Left colon (tissue), 2 donors: ENCODE data around the gene LRRC4. TPM values are rescaled to one million over a fixed set of nuclear protein-coding genes. Genes with fewer than 3 reads are reported as not detected.
A peak's percentile ranks its signal among the peaks of the same experiment; 100 is the strongest.

Experiments
- ATAC-seq: fragments of 200-7000 bp; cut with Tn5 transposase; one replicate; pipeline ENCODE4 v1.9.1; 2020; ENCODE audit warnings: mild to moderate bottlenecking, moderate library complexity
- DNase-seq, 2 donors: peaks; one replicate each; pipeline ENCODE4 v3.0.0-alpha.2; 2020
- intact Hi-C, 2 donors: fragments of 100-400 bp; cut with DNase I in 1 of 2; cut with micrococcal nuclease in 1 of 2; formaldehyde crosslinking; loops; one replicate each; pipeline versions ENCODE4 v1.11.2 to v1.14.0; 2022; cut with DNase I, micrococcal nuclease
- total RNA-seq, 2 donors: library from RNA; stranded (reverse); fragmentation: NEBNext Ultra II Directional; extraction: Animal tissue kit (Norgen Biotek cat#: 25700); gene quantifications; one replicate each; pipeline ENCODE4 v1.2.1, GENCODE V29; 2021
- donor health status: DM: no; HTN: no; CAD: no.
- donor health status: DM: yes; HTN: yes; CAD: no.

Gene LRRC4
- total RNA-seq, 2 donors from 2014 or later: 0.24 to 4.5 TPM

DNA sequence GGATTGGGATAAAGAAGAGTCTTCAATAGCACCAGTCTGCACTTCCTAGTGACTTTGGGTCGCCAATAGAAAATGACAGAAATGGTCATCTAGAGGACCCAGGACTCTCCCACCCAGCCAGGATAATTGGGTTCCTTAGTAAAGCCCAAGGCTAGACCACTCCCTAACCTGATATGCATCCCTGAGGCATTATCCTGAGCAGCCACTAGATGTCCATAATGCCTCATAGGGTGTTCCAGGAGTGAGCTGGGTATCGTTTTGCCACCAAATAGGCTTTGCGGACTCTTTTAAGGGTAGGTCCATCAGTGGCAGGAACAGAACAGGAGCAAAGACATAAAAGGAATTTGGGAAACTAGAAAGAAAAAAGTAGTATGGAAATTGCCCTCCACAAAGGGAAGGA, 4.5 kb upstream of the LRRC4 start:
- intact Hi-C loops: no loop called here
- no peak for DNase-seq
- peak; percentile 38 for ATAC-seq

DNA sequence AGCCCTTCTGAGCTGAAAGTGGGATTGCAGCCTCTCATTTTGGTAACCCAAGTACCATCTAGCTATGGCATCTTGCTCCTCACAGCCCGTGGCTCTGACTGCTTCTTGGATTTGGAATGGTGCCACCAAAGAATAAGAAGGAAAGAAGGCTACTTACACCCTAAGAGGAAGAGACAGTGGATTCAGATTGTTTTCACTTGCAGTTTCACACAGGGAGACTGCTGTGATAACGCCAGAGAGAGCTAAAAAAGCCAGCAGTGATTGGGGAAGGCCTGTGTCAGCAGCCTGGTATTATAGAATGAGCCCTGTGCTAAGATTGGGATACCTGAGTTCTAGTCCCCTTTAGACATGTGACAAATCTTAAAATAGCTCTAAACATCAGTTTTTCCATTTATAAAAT, 3.6 kb upstream of the LRRC4 start:
- DNase-seq: no peak
- intact Hi-C loops: no loop called here

GRCh38 chr7:128033246-128033645, 2.0 kb upstream of the LRRC4 start:
- no peak for ATAC-seq
- intact Hi-C loops: no loop called here
- DNase-seq: no peak

More for the DNA sequence above, 3.6 kb upstream of the LRRC4 start:
- no peak for ATAC-seq

DNA sequence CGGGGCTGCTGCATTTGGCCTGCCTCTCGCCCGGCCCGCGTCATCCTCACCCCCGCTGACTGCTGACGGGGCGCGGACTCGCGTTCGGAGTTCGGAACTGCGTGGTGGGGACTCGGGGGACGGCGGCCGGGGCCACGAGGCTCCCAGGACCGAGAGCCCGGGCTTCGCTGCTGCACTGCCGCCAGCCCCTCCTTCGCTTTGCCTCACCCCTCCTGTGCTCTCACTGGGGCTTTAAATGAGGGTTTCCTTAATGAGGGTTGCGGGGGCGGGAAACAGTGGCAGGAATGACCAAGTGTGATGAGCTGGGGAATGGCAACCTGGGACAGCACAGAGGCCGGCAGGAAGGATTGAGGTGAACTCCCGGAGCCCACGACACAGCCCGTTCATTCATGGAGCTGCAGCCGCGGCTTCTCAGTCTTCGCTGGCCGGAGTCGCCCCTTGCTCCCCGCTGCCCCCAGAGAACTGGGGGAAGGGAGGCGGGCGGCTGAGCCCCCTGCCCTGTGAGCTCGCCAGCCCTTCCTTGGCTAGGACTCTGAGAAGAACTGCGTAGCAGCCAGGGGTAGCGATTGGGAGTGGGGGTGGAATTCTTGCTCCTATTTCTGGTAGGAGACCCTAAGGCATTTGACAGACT, 1.5 kb upstream of the LRRC4 start:
- DNase-seq (peak in 1 of 2 donors; percentile 18), ATAC-seq (no peak)
- intact Hi-C loops: no loop called here

DNA sequence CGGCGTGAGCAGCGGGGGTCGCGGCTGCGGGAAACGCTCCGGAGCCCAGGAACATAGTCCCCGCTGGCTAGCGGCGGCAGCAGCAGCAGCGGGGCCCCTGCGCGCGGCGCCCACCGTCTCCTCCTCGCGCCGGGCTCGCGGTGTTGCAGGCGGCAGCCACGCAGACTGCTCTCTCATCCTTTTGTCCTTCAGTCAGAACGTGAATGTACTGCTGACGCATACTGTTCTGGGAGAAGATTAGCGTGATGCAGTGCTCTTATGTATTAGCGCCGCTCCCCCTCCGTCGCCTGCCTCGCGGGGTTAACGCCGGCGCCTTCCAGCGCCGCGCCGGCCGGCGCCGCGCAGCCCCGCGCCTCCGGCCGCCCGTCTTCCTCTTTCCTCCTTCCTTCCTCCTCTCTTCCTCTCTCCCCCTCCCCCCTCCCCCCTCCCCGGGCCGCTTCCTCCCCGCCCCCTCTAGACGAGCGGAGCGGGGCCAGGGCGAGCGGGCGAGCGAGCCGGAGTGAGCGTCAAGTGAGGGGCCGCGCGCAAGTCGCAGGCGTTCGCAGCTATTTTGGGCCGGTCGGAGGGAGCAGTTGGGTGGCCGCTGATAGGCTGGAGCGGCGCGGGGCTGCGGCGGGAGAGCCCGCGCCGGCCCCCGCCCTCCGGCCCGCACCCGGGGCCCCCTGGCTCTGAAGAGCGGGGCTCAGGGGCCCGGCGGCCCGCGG, 816 bp upstream of the LRRC4 start:
- intact Hi-C loops: no loop called here
- DNase-seq: peak in 1 of 2 donors; percentile 46
- peak; percentile 51 for ATAC-seq

DNA sequence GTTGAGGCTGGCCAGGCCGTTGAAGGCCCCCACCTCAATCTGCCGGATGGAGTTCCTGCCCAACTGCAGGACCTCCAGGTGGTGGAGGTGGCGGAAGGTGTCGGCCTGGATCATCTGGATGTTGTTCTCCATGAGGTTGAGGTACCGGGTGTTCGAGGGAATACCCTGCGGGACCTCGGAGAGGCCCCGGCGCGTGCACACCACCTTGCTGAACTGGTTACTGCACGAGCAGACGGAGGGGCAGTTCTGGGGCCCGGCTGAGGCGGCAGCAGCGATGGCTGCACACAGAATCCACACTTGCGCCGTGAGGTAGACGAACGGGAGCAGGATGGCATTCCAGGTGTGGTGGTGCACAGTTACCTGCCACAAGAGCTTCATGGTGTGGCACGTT, 979 bp downstream of the LRRC4 start:
- no peak for DNase-seq
- ATAC-seq: no peak
- intact Hi-C loops: no loop called here

DNA sequence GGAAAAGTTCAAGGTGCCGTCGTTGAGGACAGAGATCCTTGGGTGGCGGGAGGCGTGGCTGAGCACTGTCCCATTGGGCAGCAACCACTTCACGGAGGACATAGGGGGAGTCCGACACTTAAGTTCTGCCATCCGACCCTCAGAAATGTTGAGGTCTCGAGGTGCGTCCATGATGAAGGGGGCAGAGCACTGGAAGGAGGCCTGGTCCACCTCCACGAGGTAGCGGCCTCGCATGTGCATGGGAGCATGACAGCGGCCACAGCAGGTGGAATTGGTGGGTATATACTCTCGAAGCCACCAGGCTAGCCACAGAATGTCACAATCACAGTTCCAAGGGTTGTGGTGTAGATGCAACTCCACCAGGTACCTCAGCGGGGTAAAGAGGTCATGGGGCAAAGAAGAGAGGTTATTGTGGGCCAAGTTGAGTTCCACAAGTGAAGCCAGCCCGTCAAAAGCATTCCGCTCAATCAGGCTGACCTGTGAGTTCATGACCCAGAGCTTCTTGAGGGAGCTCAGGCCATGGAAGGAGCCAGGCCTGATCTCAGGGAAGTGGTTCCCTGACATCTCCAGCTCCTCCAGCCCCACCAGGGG, 1.7 kb downstream of the LRRC4 start:
- intact Hi-C loops: no loop called here
- DNase-seq (no peak), ATAC-seq (no peak)

- intact Hi-C loops: no loop called here
- ATAC-seq: peak; percentile 80
- peak; percentile 45 to 49 for DNase-seq
Observed at GRCh38 chr7:128027485-128027980, 3.7 kb downstream of the LRRC4 start.

DNA sequence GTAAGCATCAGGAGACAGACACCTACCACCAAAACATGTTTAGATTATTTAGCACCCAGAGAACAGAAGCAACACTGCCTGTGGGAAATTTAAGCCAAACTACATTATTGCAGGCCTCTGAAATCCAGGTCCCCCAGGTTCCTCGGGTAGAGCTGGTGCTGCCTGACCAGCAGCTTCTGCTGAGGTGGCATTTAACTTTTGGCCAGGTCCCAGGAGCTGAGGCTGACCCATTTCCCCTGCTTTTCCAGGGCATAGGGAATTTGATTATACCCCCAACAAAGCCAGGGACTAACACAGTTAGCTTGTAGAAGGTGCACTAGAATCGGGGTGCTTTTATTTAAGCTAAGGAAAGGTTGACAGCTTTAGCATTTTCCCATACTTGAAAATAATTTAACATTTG, 4.7 kb downstream of the LRRC4 start:
- no peak for ATAC-seq
- intact Hi-C loops: no loop called here
- DNase-seq: no peak

GRCh38 chr7:128025819-128026218, 5.4 kb downstream of the LRRC4 start:
- no peak for ATAC-seq
- intact Hi-C loops: no loop called here

GRCh38 chr7:128025380-128025779, 5.9 kb downstream of the LRRC4 start:
- ATAC-seq (peak; percentile 34), DNase-seq (no peak)
- intact Hi-C loops: no loop called here

More at GRCh38 chr7:128025819-128026218, 5.4 kb downstream of the LRRC4 start:
- DNase-seq: no peak

DNA sequence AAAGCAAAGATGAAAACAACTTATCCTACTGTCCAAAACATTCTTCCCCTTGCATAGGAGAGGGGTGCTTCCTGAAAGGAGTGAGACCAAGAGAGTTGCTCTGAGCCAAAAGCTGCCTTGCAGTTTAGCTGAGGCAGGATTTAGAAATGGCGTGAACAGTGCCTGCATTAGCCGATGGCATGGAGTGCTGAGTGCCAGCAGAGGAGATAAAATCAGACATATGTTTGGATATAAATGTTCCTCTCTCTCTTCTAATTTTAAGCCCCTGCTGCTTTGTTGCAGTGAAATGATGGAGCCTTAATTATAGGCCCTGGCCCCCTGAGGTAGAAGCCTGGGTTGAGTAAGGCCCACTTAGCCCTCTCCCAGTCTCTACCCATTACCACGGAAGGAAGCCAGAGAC, 7.1 kb downstream of the LRRC4 start:
- no peak for DNase-seq
- ATAC-seq: no peak
- intact Hi-C loops: no loop called here

DNA sequence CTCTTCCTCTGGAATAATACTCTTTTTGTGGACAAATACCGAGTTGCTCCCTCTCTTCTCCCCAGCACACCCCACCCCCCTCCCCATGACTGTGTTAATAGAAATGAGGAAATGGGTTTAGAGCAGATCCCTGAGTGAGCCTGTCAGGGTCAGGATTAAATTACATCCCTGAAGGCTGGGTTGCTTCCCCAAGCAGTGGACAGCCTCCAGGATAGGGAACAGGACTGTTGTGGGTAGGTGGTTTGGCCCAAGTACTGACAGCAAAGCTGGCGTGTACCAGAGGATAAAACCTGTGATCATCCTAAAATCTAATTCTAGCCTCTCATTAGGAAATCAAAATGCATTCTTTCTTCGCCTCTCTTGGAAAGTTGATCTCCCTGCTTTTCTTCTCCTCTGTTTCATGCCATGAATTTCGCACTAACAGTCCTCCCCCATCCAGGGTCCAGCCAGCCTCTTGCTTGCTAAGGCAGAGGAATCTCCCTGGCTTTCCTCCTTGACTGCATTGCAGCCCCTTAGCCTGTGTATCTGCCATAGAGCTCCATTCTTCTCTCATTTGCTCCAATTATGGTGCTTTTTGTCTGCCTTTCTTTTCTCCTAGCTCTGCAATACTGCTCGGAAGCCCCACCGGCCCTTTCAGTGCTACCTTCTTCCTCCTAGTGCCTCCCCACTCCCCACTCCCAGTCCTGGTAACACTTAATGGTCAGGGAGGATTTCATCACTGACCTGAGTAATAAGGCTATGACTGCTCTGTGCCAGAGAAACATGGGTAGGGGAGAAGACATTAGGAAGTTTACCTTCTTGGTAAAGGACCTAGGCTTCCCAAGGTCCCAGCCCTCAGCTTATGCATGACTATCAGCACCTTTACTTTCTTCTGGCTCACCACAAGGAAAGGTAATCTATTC, 8.4 kb downstream of the LRRC4 start:
- no peak for ATAC-seq
- intact Hi-C loops: no loop called here

DNA sequence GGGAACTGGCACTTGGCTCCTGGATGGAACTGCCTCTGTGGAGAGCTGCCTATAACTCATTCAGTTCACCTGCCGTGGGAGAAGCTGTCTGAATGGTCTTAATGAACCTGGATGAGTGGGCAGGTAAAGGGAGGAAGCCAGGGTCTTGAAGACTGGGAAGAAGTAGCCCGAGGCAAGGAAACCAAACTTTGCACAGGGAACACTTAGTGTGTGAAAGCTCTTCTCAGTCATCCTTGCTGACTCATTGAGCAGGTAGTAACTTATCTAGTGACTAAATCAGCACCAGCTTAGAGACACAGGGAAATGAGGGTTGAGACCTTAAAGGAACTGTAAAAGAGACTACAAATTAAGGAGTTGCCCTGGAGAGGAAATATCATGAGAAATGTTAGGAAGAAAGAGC, 9.9 kb downstream of the LRRC4 start:
- intact Hi-C loops: no loop called here
- DNase-seq (no peak), ATAC-seq (no peak)

More for the DNA sequence above, 8.4 kb downstream of the LRRC4 start:
- DNase-seq: no peak

DNA sequence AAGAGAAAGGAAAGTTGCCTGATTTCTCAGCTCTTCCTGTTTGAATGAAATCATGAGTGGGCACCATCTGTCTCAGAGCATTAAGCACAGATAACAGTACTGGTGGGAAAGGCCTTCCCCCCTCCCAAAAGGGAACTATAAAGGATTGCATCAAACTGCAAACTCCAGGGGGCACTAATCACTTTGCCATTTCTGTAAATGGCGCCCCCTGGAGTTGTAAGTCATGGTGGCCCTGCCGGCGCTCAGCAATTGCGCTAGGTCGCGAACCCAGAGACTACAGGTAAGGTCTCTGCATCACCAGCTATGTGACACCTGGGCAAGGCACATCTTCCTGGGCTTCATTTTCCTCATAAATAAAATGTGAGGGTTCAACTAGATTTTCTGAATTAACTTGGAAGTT, 11.1 kb downstream of the LRRC4 start:
- no peak for ATAC-seq
- intact Hi-C loops: no loop called here
- DNase-seq: no peak

DNA sequence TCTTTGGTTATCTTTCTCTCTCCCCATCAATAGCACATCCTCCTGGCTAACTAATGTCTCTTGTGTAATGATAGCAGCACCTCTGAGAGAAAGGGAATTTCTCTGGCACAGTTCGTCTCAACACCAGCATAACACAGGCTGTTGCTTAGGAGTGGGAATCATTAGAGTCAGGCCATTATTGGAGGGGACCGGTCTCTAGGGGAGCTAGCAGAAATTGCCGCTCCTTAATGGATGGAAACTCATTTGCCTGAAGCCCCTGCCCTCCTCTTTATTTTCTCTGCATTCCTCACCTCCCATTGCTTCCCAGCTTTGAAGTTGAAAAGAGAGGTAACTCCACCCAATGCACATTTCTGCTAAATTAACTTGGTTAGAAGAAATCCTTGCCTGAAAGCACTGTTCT, 11.9 kb downstream of the LRRC4 start:
- ATAC-seq (no peak), DNase-seq (no peak)
- intact Hi-C loops: no loop called here

- intact Hi-C loops: no loop called here
- no peak for DNase-seq
- peak; percentile 73 for ATAC-seq
Observed at GRCh38 chr7:128017862-128018845, 13.1 kb downstream of the LRRC4 start.

GRCh38 chr7:128017460-128017859, 13.8 kb downstream of the LRRC4 start:
- DNase-seq (no peak), ATAC-seq (no peak)
- intact Hi-C loops: no loop called here
